ENCODE measurements around the gene MRAP2. TPM values are rescaled to one million over a fixed set of nuclear protein-coding genes. Genes with fewer than 3 reads are reported as not detected.
"Not testable (repeated sequence)": the region's sequence is repeated elsewhere in the genome, so short reads cannot be mapped to it uniquely, and the experiment has no call there.

Gene MRAP2
- total RNA-seq, 1 donor from 2014 or later: not detected

DNA sequence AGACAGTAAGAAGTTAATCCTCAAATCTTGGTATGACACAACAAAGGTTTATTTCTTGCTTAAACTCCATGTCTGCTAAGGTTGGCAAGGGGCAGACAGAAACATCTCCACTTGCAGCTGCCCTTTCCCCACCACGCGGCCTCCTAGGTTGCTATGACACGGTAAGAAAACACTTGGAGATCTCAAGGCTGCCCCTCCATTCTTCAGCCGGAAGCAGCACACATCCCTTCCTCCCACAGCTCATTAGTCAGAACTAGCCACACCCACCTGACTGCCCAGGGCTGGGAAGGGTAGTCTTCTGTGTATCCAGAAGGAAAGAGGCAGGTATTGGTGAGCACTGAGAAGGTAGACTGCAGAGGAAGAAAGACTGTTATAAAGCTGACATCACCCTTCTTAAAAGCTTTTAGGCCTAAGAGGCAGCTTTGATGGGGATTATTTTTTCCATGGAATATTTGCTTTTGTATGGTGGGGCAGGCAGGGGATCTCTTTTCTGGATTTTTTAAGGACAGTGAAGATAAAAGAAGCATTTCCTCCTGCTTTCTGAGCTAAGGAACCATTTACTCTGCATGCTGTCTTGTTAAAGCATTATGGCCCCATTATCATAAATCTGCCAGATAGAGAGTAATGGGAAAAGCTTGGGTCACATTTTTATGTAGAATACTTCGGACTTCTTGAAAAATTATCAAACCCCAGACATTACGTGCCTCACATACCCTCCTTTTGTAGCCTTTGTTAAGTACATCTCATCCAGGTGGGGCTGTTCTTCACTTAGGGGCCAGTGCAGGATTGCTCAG lies 41.6 kb downstream of the MRAP2 start:
- intact Hi-C loops (cut with micrococcal nuclease): no loop called here

DNA sequence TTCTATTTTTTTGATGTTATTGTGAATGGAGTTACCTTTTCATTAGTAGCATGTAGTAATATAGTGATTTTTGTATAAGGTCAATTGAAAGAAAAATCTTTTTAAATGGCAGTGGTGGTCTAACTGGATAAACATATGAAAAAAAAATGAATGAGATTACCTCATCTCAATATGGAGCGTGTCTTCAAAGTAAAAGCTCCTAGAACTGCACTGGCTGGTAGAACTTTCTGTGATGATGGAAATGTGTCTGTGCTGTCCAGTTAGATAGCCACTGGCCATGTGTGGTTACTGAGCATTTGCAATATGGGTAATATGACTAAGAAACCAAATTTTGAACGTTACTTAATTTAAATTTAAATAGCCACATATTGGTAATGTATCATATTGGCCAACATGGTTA lies 44.1 kb downstream of the MRAP2 start:
- intact Hi-C loops (cut with micrococcal nuclease): no loop called here

- intact Hi-C loops (cut with micrococcal nuclease): no loop called here
These were observed 44.8 kb downstream of the MRAP2 start for GRCh38 chr6:84078335-84078734.

DNA sequence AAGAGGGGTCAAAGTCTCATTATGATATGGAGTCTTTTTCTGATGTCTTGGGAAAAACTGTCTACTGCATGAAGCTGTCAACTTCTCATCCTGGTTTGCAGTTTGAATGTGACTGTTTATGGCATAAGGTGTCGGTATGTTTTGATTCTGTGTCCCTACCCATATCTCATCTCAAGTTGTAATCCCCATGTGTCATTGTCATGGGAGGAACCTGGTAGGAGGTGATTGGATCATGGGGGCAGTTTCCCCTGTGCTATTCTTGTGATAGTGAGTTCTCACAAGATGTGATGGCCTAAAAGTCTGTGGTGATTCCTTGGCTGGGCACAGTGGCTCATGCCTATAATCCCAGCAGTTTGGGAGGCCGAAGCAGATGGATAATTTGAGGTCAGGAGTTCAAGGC lies 47.6 kb downstream of the MRAP2 start:
- intact Hi-C loops (cut with micrococcal nuclease): no loop called here

GRCh38 chr6:84082689-84083265 lies 49.2 kb downstream of the MRAP2 start:
- intact Hi-C loops (cut with micrococcal nuclease): no loop called here

DNA sequence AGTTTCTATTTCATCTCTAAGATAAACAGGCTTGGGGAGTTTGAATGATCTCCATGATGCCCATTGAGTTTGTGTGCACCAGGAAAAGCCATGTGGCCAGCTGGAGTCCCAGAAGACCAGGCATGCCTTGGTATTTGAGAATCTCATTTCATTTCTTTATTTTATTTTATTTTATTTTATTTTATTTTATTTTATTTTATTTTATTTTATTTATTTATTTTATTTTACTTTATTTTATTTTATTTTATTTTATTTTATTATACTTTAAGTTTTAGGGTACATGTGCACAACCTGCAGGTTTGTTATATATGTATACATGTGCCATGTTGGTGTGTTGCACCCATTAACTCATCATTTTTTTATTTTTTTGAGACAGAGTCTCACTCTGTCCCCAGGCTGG lies 51.1 kb downstream of the MRAP2 start:
- intact Hi-C loops (cut with micrococcal nuclease): not testable (repeated sequence)

DNA sequence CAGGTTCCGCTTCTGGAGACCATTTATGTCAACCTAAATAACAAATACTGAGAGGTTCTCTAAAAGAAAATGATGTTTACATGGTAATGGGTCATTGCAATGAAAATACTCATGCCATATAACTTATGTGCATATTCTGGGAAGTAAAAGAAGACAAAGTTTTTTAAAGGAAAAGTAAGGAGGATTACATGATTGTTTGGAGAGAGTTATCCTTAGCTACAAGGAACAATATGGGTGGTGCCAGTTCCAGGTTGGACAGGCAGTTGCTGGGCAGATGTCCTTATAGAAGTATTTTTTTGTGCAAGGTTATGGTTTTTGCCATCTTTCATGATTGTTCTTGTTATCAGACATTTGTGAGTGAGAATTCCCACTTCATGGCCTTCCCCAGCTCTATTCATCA lies 52.5 kb downstream of the MRAP2 start:
- intact Hi-C loops (cut with micrococcal nuclease): no loop called here

DNA sequence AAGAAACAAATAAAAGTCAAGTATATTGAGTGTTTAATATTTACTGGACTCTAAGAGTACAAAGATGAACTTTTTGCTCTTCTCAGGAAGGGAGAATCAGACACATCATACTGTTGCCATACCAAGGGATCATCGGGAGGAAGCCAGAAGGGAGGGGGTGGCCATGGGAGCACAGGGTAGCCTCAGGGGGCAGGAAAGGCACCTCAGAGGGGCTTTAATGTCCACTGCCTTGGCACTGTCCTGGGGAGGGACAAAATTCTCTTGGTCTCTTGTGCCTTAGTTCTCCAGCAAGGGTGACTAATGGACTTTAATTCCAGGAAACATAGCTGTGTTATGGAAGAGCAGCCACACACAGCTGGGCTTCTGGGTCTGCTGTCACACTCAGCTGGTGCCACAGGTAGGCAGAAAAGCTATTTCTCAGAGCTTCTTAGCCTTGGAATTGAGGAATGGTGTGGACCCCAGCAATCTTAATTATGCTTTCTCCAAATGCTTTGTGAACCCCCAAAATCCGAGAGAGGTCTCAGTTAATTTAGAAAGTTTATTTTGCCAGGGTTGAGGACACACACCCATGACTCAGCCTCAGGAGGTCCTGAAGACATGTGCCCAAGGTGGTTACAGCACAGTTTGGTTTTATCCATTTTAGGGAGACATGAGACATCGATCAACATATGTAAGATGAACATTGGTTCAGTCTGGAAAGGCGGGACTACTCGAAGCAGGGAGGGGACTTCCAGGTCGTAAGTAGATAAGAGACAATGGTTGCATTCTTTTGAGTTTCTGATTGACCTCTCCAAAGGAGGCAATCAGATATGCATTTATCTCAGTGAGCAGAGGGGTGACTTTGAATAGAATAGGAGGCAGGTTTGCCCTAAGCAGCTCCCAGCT lies 53.2 kb downstream of the MRAP2 start:
- intact Hi-C loops (cut with micrococcal nuclease): no loop called here

DNA sequence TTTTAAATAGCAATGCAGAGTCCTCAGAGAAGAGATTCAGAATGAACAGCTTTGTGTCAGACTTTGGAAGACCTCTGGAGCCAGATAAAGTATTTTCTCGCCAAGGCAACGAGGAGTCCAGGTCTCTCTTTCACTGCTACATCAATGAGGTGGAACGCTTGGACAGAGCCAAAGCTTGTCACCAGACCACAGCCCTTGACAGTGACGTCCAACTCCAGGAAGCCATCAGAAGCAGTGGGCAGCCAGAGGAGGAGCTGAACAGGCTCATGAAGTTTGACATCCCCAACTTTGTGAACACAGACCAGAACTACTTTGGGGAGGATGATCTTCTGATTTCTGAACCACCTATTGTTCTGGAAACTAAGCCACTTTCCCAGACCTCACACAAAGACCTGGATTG lies 55.5 kb downstream of the MRAP2 start:
- intact Hi-C loops (cut with micrococcal nuclease): no loop called here

GRCh38 chr6:84089552-84089951 lies 56.0 kb downstream of the MRAP2 start:
- intact Hi-C loops (cut with micrococcal nuclease): no loop called here

DNA sequence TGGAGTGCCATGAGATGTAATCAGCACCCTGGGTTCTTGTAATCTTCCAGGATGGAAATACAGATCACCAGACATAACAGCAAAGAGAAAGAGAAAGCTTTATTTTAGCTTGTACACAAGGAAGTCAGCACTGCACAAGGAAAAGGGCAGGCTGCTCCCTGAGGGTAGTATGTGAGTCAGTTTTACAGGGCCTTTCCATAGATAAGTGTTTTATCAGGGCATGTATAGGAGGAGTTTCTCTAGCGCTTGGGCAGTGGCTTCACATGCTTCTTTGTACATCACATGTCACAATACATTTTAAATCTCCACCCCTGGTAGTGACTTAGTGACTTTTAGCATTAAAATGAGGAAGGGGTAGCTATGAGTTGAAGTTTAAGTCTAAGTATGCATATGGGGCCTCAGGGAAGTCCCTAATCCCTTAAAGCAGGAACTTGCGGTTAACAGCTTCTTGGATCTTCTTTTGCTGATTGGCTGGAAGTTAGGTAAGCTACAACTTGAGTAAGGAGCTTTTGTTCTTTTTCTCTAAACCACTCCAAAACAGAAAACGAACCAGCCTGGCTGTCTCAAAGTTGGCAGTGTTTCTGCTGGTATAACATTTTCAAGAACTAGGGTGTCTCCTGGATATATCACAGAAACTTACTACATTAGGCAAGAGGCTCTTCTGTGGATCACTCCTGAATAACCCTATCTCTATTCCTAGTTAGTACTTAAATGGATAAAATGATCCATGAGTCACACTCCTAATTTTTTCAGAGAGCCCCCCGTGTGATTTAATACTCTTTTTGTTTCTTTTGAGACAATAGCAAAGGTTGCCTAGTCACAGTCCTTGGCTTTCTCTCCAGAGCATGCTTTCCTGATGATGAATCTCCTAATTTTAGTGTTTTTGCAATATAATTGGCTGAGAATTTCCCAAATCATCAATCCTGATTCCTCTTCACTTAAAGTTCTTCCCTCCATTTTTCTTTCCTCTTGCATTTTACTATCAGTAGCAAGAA lies 60.2 kb downstream of the MRAP2 start:
- intact Hi-C loops (cut with micrococcal nuclease): no loop called here

DNA sequence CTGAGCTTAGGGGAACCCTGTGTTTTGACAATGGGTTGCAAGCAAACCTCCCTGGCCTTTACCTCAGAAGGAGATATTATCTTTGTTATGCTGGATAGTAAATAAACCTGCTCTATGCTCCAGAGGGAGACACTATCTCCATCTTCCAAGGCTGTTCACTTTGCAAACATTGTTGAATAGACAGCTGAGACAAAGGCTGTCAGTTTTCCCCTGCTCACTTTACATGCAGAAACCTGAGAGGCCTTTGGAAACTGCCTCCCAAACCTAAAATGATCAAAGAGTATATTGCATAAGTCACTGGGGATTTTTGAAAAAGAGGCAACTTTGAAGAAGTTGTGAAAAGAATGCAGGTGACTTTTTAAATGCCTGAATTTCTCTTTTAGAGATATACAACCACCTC lies 61.6 kb downstream of the MRAP2 start:
- intact Hi-C loops (cut with micrococcal nuclease): no loop called here

- intact Hi-C loops (cut with micrococcal nuclease): no loop called here
These were observed 69.5 kb downstream of the MRAP2 start for GRCh38 chr6:84103029-84103428.

DNA sequence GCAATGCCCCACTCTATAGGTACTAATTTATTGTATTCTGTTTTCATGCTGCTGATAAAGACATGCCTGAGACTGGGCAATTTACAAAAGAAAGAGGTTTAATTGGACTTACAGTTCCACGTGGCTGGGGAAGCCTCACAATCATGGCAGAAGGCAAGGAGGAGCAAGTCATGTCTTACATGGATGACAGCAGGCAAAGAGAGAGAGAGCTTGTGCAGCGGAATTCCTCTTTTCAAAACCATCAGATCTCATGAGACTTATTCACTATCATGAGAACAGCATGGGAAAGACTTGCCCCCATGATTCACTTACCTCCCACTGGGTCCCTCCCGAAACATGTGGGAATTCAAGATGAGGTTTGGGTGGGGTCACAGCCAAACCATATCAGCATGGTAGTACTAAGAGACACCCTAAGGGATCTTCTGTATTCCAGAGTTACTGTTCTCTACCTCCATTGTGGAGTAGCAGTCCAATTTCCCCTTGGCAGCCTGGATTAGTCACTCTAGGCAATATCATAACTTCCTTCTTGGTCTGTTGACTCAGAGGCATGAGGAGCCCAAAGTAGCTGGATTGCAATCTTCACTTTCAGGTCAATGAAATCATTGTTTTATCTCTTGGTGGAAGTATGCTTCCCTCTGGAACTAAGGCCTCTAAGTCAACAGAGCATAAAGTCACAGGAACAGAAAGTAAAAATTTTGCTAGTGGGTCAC lies 71.8 kb downstream of the MRAP2 start:
- intact Hi-C loops (cut with micrococcal nuclease): not testable (repeated sequence)

- intact Hi-C loops (cut with micrococcal nuclease): no loop called here
These were observed 73.9 kb downstream of the MRAP2 start for GRCh38 chr6:84107495-84107894.

DNA sequence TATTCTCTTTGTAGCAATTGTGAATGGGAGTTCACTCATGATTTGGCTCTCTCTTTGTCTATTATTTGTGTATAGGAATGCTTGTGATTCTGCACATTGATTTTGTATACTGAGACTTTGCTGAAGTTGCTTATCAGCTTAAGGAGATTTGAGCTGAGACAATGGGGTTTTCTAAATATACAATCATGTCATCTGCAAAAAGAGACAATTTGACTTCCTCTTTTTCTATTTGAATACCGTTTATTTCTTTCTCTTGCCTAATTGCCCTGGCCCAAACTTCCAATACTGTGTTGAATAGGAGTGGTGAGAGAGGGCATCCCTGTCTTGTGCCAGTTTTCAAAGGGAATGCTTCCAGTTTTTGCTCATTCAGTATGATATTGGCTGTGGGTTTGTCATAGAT lies 77.8 kb downstream of the MRAP2 start:
- intact Hi-C loops (cut with micrococcal nuclease): not testable (repeated sequence)

DNA sequence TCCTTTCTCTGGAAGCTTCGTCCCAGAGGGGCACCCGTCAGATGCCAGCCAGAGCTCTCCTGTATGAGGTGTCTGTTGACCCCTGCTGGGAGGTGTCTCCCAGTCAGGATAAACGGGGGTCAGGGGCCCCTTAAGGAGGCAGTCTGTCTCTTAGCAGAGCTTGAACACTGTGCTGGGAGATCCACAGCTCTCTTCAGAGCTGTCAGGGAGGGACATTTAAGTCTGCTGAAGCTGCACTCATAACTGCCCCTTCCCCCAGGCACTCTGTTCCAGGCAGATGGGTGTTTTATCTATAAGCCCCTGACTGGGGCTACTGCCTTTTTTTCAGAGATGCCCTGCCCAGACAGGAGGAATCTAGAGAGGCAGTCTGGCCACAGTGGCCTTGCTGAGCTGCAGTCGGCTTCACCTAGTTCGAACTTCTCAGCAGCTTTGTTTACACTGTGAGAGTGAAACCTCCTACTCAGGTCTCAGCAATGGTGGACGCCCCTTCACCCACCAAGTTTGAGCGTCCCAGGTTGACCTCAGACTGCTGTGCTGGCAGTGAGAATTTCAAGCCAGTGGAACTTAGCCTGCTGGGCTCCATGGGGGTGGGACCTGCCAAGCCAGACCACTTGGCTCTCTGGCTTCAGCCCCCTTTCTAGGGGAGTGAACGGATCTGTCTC lies 81.5 kb downstream of the MRAP2 start:
- intact Hi-C loops (cut with micrococcal nuclease): not testable (repeated sequence)

DNA sequence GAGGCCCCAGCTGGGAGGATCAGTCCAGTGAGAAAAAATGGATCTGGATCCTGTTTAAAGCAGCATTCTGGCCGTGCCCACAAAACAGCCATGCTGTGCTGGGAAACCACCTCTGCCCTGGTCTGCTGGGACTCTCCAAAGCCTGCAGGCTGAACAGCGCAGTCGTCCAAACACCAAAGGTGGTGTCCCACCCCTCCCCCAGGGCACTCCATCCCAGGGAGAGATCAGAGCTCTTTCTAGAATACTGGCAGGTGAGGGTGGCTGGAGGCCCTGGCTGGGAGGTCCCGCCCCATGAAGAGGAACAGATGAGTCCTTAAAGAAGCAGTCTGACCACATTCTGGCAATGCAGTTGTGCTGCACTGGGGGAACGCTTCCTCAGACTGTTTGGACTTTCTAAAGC lies 84.6 kb downstream of the MRAP2 start:
- intact Hi-C loops (cut with micrococcal nuclease): no loop called here

DNA sequence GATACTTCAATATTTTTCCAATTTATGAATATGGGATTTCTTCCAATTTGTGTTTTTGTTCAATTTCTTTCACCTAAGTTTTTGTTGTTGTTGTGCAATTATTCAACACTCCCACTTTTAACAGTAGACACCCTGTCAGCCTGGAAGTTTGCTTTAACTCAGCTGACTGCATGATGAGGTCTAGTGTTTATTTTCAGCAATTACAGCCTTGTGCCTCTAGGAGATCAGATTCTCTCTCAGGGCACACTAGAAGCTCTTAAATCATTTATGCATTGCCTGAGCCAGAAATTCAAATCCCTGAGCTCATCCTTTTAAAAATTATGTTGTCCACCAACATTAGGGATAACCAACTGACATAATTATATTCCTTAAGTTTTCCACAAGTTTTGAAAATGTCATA lies 85.7 kb downstream of the MRAP2 start:
- intact Hi-C loops (cut with micrococcal nuclease): no loop called here

- intact Hi-C loops (cut with micrococcal nuclease): no loop called here
These were observed 89.6 kb downstream of the MRAP2 start for GRCh38 chr6:84123186-84123585.

Measured in T-helper 2 cell treated with Interferon-gamma antibody and Interleukin-4, amounts not matched to agents 100 ng/mL and 5 ng/mL, for 36 hours (primary cell).